NCI-H128 (cell line): ENCODE data around the gene RBM33.

ENCODE experiments used
- DNase-seq: peaks from one replicate; lab custom pipeline; 2025; ENCODE audit not compliant: unreplicated experiment; lab: John Stamatoyannopoulos, UW

Gene RBM33

DNA sequence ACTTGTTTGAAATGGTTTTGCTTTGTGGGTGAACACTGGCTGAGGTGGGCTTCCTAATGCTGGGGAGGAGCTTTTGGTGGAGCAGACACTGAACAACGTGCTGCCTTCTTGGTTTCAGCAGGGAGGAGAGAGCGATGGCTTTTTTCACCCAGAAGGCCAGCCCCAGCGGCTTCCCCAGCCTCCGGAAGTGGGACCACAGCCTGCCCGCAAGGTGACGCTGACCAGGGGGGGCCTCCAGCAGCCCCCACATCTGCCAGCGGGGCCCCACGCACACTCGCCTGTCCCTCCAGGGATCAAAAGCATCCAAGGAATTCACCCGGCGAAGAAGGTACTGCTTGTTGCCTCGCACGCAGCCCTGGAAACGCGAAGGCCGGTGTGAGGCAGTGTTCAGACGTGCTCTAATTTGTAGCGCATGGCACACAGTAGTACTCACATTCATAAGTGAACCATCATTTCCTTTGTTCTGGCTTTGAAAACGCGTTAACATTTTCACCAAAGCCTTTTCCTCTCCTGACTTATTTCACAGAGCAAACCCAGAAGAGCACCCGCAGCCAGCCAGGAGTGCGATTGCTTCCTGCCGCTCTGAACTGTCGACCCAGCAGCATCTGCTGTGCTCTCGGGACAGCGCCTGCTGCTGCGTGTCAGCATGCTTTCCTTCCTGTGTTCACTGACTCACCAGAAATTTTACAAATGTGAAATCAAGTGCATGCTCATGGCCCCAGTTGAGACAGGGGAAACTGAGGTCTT, 119.4 kb downstream of the RBM33 start:
- no peak for DNase-seq

DNA sequence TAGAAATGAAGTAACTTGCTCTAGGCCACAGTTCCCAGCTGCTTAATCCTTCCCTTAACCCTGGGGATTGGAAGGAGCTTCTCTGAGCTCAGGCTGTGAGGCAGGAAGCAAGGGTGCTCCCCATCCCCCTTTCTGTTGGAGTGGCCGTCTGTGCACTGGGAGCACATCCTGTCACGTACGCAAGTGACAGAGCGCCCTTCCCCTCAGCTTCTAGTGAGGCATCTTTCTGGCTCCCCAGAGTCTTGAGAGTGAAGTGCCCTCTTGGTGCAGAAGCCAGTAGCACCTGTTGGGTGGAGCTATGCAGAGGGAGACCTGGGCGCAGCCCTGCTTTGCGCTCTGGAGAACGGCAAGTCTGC, 120.0 kb downstream of the RBM33 start:
- DNase-seq = no peak

DNA sequence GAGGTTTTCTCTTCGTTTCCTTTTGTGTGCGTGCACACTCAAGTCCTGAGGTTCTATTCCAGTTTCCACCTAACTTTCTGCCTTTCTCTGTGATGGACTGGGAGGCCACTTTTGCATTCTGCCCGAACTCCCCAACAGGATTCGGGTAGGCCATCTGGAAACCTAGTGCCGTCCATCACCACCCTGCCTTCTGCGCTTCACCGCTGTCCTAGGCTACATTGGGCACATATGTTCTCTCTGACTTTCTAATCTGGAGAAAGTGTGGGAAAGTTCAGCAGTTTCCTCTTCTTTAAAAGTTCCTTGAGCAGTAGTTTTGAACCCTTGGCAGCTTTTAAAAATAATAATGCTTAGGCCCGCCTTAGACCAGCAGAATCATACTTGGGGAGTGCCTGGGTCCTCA, 121.0 kb downstream of the RBM33 start:
- DNase-seq = no peak

DNA sequence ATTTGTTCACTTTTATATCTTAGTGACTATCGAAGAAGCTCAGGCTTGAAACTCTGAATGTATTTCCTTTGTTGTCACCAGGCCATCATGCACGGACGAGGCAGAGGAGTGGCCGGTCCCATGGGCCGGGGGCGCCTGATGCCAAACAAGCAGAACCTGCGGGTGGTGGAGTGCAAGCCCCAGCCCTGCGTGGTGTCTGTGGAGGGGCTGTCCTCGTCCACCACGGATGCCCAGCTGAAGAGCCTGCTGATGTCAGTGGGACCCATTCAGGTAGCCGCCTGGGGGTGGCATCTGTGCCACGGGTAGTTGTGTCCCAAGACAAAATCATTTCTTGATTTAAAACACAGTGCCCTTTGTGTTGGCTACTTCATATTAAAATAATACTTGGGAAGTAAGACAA, 121.9 kb downstream of the RBM33 start:
- DNase-seq = no peak

DNA sequence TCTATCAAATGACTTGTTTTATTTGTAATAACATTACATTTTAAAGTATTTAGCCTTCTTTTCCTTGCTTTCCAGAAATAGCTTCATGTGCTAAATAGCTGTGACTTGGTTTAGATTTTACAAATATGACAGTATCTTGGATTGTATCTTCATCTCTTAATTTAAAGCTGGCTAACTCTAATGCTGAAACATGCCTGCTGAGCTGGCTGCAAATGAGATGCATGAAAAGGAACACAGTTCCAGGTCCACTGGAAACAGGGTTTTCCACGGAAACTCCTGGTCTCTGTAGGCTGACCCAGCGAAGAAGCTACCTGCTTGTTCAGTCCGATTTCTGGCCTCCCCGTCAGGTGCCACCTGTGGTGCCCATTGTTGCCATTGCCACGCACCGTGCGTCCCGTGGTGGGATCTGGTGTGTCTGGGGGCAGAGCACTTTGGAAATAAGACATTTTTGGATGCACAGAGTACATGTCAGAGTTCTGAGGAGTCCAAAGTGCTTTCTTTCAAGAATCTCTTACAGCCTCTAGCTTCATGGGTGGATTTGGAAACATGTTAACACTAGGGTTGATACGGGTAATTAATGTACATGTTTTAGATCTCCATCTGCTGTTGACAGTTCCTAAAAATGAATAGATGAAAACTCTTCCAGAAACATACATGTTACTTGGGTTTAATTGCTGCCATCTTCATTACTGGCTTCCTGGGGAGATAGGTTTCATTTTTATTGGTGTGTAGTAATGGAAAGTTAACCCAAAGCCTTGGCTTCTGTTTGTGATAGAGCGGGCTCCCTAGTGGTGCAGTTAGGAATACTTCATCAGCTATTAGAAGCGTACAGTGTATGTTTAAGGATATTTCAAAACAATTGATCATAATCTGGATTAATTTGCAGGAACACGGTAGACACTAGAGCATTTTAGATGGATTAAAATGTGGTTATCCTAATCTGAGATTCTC, 122.8 kb downstream of the RBM33 start:
- DNase-seq = no peak

DNA sequence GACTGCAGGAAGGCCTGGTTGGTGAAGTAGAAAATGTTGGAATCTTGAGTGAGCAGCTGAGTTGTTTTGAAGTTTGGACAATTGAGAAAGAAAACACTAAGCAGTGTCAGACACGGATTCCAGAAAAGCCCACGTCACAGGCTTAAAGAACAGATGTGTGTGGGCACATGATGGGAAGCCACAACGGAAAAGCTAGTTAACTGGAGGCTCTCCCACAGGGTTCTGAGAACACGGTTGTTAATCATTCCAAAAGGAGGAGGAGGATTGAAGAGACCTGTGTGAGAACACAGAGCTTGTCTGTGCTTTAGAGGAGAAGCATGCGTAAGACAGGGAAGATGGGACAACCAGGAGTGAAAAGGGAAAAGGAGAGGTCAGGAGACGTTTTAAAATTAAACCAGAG, 125.2 kb downstream of the RBM33 start:
- DNase-seq = no peak

DNA sequence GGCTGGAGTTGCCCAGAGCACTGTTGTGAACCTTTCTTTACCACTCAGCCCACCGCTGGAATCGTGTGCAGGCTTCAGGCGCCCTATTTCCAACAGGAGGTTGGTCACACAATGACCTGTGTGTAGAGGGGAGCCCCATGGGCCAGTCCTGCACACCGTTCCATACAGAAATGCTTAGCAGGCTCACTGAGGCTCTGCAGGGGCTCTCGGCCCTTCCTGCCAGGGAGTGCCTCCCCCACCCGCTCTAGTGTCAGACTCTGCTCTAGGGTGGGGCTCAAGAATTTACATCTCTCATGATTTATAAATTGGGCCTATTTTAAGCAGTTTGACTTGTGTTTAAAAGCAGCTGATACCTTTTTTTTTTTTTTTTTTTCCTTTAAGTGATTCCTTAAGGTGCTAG, 125.8 kb downstream of the RBM33 start:
- no peak for DNase-seq

DNA sequence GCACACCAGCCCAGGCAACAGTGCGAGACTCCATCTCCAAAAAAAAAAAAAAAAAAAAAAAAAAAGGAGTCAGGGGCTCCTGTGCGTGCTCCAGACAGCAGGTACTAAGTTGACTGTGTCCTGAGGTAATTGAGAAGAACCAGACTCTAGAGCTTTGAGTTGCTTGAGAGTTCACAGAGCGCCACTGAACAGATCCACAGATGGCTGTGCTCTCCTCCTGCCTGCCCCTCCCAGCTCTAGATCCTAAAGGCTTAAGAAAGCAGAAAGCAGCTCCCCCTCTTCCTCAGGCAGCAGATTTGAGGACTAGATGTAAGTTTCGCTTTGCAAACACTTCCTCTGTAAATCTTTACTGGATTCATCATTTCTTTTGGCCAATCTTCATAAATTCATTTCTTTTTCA, 129.1 kb downstream of the RBM33 start:
- no peak for DNase-seq

DNA sequence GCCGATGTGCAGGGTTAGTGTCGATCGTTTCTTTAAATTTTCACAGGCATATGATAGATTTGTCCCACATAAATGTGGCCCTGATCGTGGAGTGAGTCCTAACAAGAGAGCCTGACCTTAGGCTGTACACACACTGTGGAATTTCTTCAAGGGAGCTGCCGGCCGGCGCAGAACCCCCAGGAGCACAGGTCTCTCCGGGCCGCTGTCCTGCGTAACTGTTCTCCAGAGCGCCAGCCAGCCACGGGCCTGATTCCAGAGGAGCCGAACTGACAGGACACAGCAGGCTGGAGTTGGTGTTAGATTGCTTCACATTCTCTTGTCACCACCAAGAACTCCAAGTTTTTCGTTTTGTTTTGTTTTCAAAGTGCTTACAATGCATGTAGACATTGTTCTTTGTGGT, 130.5 kb downstream of the RBM33 start:
- DNase-seq = no peak

DNA sequence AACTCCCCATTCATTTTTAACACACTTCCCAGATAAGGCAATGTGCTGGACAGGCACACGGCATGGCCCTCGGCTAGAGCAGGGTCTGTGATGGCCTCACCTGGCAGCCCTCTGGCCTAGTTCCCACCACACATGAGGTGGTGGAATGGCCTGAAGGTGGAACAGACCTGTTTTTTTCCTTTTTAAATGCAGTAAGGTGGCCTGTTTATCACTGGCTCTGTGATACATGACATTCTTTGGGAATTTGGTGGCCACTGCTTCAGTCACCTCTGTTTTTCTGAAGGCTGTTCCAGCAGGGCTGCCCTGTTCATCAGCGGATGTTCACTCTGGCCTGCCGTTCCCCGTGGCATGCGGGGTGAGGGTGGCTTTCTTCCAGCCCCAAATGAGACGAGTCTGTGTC, 131.2 kb downstream of the RBM33 start:
- no peak for DNase-seq

DNA sequence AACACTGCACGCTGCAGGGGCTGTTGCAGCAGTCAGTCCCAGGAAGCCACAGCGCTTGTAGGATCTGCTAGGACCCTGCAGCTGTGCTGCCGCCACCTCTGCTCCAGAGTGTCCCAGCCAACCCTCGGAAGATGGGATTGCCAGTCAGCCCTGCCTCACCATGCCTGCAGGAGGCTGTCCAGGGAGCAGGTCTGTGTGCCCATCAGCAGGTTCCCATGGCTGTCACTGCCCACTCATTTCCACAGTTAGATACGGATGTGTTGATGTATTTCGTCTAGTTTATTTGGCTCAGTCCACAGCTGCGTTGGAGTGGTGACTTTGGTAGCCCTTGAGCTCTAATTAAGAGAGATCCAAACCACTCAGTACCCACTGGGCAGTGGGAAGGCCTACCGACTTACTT, 132.1 kb downstream of the RBM33 start:
- DNase-seq = no peak

DNA sequence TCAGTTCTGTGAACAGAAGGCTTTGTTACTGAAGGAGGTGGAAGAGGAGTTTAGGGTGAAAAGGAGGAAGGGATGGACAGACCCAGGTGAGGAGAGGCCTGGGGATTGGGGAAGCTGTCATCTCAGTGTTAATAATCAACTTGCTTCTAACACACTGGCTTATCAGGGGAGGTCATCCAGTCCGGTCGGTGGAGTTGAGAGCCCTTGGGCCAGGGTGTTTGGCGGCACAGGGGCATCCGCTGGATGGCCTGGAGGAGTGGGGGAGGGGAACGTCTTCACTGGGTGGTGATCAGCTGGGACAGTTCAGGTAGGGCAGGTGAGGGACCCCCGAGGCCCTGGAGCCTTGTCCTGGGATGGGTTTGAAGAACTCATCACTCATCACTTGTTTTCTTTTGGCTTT, 133.9 kb downstream of the RBM33 start:
- no peak for DNase-seq

DNA sequence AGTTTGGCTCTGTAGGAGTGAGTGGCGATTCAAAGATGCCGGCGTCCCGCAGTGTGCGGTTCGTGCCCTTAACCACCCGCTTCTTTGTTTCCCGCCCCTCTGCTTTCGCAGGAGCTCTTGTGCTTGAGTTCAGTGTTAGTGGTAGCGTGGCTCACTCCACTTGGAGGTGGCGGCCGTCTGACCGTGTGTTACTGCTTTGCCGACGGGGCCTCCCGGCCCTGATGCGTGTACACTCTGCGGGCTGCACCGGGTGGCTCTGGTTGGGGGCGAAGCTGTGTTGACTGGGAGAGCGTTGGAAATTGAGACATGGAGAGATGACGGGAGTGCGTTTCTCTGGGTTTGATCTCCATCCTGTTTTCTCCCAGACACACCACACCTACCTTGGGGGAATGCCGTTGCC, 136.4 kb downstream of the RBM33 start:
- DNase-seq = no peak

DNA sequence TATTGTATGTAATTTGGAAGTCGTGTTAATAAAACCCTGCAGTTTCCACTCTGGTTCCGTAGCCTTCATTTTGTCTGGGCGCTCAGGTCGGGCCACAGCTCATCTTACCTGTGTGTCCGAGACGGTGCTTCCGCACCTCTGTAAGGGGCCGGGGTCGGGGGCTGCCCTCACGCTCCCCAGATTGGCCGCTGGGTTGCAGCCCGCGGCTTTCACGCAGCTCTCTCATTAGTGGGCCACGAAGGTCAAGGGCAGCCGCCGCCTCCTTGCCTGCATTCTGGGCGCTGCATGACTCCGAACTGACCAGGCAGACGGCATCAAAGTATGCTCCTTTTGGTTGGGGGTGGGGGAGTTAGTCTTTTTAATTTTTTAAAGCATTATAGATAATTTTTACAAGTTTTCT, 137.0 kb downstream of the RBM33 start:
- no peak for DNase-seq

DNA sequence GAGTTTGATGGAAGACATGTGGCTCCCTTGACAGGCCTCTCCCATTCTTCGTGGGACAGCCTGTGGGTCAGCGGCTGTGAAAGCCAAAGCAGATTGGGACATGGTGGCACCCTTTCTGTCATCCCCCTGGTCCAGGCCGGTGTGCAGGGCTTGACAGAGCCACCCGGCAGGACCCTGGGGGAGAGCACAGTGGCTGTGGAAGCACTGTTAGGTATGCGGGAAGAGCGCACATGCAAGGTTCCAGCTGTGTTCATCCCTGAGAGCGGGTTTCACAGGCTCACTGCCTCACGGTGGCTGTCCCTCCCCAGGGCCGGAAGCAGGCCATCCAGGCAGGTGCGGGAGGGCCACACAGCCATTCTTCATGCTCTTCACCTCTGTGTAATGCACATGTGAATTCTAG, 138.0 kb downstream of the RBM33 start:
- no peak for DNase-seq

DNA sequence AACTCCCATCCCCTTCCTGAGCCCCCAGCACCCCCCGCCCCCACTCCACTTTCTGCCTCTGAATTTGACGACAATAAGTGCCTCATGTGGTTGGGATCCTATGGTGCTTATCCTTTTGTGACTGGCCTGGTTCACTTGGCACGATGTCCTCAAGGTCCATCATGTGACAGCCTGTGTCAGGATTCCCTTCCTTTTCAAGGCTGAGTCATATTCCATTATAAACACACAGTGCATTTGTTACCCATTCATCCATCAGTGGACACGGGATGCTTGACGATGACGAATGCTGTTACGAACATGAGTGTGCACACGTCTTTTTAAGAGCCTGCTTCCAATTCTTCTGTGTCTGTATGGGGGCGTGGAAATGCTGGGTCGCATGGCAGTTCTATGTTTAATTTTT, 141.1 kb downstream of the RBM33 start:
- DNase-seq = no peak

DNA sequence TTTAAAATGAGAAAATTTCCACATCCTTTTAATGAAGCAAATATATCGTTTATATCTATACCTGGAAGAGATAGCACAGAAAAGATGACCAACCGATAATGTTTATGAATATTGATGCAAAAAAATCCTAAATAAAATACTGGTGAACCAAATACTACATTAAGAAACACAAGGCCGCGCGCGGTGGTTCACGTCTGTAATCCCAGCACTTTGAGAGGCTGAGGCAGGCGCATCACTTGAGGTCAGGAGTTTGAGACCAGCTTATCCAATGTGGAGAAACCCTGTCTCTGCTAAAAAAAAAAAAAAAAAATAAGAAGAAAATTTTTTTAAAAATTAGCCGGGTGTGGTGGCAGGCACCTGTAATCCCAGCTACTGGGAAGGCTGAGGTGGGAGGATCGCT, 142.0 kb downstream of the RBM33 start:
- DNase-seq = no peak

DNA sequence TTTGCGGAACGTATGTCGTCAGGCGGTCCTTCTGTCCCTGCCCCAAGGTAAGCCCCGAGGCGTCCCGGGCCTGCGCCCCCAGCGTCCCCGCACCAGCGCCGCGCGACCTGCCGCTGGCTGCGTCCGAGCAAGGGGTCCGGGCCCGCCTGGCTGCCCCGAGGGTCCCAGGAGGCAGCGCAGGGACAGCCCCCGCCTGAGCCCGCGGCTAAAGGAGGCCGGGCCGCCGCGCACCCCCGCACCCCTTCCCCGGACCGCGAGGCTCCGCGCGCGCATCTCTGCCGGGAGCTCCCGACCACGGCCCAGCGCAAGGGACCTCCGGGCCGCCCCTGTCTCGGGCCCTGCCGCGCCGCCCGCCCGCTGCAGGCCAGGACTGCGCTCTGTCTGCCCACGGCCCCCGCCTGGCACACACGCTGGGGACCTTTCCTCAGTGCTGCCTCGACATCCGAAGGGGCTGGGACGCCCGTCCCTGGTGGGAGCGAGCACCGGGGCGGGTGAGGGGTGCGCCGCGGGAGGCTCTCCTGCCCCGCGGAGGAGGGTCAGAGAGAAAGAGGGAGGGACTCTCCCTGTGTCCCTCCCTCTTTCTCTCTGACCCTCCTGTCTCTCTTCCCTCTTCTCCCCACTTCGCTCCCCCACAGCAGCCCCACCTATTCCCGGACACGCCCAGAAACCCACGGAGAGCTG, 142.8 kb downstream of the RBM33 start:
- DNase-seq = no peak

DNA sequence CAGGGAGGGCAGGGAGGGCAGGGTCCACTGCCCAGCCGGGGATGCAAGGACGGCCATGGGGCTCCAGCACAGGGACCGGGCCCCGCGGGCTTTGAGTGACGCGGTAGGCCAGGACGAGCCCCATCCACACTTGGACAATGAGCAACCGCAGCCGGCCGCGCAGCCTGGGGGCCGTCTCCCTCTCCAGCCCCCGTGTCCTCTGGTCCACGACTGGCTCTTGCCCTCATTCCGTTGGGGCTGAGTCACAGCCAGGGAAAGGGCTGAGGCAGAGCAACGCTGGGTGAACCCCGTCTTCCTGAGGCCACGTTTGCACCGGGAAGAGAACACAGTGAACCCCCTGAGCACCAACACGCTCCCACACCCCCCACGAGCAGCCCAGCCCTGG, 144.1 kb downstream of the RBM33 start:
- DNase-seq = no peak

DNA sequence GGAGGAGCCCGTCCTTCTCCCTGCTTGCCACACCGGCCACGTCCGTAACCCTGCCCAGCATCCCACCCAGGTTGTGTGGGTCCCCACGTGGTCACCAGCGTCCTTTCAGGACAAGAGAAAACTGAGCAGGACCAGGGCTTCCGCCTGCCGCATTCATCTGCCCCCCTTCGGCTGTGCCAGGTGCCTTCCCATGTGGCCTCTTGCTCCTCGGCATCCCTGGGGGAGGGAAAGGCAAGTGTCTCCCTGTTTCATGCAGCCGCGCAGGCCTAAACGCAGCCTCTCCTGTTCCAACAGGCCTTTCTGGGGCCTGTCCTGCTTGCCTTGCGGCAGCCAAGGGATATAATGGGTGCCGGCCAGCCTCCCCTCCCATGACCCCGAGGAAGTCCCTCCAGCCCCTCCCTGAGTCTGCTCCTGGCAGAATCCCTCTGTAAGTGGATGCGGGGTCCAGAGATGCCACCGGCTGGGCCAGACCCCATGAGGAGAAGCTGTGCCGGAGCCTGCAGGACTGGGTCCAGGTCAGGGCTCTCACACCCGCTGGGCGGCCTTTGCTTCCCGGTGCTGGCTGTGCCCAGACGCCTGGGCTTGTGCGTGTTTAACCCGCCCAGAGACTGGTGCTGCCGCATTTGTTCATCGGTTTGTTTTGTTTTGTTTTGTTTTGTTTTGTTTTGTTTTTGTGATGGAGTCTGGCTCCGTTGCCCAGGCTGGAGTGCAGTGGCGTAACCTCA, 144.7 kb downstream of the RBM33 start:
- DNase-seq = no peak

DNA sequence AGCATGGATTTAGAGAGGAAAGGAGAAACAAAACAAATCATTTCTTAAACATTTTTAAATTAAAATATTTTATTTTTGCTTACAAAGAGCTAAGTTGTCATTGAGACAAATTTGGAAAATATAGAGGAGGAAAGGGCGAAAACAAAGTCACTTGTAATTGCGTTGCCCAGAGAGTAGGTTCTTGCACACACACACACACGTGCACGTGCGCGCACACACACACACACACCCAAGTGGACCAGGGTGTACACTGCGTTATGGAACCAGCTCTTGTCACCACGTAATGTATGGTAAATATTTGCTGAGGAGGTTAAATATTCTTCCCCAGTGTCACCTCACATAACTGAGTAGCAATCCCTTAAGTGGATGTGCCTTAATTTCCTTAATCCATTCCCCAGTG, 146.2 kb downstream of the RBM33 start:
- DNase-seq = no peak
